ENCODE results near the gene MYADML2. TPM values are rescaled to one million over a fixed set of nuclear protein-coding genes. Genes with fewer than 3 reads are reported as not detected.

MYADML2 gene
- total RNA-seq, 1 donor from 2014 or later: 0.69 TPM

- Mint-ChIP-seq H3K4me1 (ENCODE audit: low read depth, unreplicated experiment) (peaks cover 4% of the 10 kb centered on the region), H3K4me3 (ENCODE audit: unreplicated experiment) (no peak overlapping the region), H3K9me3 (ENCODE audit: unreplicated experiment) (peaks cover 5% of the 10 kb centered on the region), H3K27me3 (ENCODE audit: unreplicated experiment) (peaks cover 4% of the 10 kb centered on the region), H3K27ac (ENCODE audit: unreplicated experiment) (no peak overlapping the region), H3K36me3 (ENCODE audit: unreplicated experiment) (peaks cover 5% of the 10 kb centered on the region)
- DNase-seq: no peak
- no peak for TF ChIP-seq CTCF (IDR thresholded peaks at IDR 0.05; ENCODE audit: partially characterized antibody, unreplicated experiment)
These were observed 40.2 kb upstream of the MYADML2 start for GRCh38 chr17:81987161-81987770.

- no peak for TF ChIP-seq CTCF (IDR thresholded peaks at IDR 0.05; ENCODE audit: partially characterized antibody, unreplicated experiment)
- H3K27ac Mint-ChIP-seq (ENCODE audit: unreplicated experiment): no peak overlapping the region
- H3K27me3 Mint-ChIP-seq (ENCODE audit: unreplicated experiment): peaks cover 4% of the 10 kb centered on the region
- no peak overlapping the region for H3K4me3 Mint-ChIP-seq (ENCODE audit: unreplicated experiment)
- peaks cover 5% of the 10 kb centered on the region for H3K9me3 Mint-ChIP-seq (ENCODE audit: unreplicated experiment)
- H3K36me3 Mint-ChIP-seq (ENCODE audit: unreplicated experiment): peaks cover 5% of the 10 kb centered on the region
- H3K4me1 Mint-ChIP-seq (ENCODE audit: low read depth, unreplicated experiment): peaks cover 2% of the 10 kb centered on the region
- no peak for DNase-seq
These were observed 39.6 kb upstream of the MYADML2 start for GRCh38 chr17:81986606-81987005.

GRCh38 chr17:81984773-81985410, 37.9 kb upstream of the MYADML2 start:
- Mint-ChIP-seq H3K27ac (ENCODE audit: unreplicated experiment) (no peak overlapping the region), H3K4me3 (ENCODE audit: unreplicated experiment) (no peak overlapping the region), H3K4me1 (ENCODE audit: low read depth, unreplicated experiment) (peaks cover 4% of the 10 kb centered on the region), H3K27me3 (ENCODE audit: unreplicated experiment) (peaks cover 2% of the 10 kb centered on the region), H3K36me3 (ENCODE audit: unreplicated experiment) (no peaks in the 10 kb centered on the region), H3K9me3 (ENCODE audit: unreplicated experiment) (no peaks in the 10 kb centered on the region)
- DNase-seq: no peak
- TF ChIP-seq CTCF (IDR thresholded peaks at IDR 0.05; ENCODE audit: partially characterized antibody, unreplicated experiment): no peak

- no peak for TF ChIP-seq CTCF (IDR thresholded peaks at IDR 0.05; ENCODE audit: partially characterized antibody, unreplicated experiment)
- H3K9me3 Mint-ChIP-seq (ENCODE audit: unreplicated experiment): peaks cover 3% of the 10 kb centered on the region
- H3K27ac Mint-ChIP-seq (ENCODE audit: unreplicated experiment): no peak overlapping the region
- peaks cover 14% of the 10 kb centered on the region for H3K4me1 Mint-ChIP-seq (ENCODE audit: low read depth, unreplicated experiment)
- H3K4me3 Mint-ChIP-seq (ENCODE audit: unreplicated experiment): no peak overlapping the region
- no peaks in the 10 kb centered on the region for H3K36me3 Mint-ChIP-seq (ENCODE audit: unreplicated experiment)
- peaks cover 5% of the 10 kb centered on the region for H3K27me3 Mint-ChIP-seq (ENCODE audit: unreplicated experiment)
- DNase-seq: no peak
These were observed 36.8 kb upstream of the MYADML2 start for GRCh38 chr17:81983639-81984373.

All from glutamatergic neuron (in vitro differentiated cells).